ENCODE data around the gene TSPAN7.

The TSPAN7 gene

GRCh38 chrX:38595801-38596200 lies 34.5 kb downstream of the TSPAN7 start:
- no peak for DNase-seq

- DNase-seq: no peak
These were observed 35.6 kb downstream of the TSPAN7 start for GRCh38 chrX:38596939-38597338.

- no peak for DNase-seq
These were observed 38.7 kb downstream of the TSPAN7 start for GRCh38 chrX:38599796-38600755.

- DNase-seq: no peak
These were observed 40.5 kb downstream of the TSPAN7 start for GRCh38 chrX:38601866-38602265.

- DNase-seq: no peak
These were observed 45.5 kb downstream of the TSPAN7 start for GRCh38 chrX:38606821-38607220.

GRCh38 chrX:38607976-38608375 lies 46.6 kb downstream of the TSPAN7 start:
- no peak for DNase-seq

GRCh38 chrX:38610849-38611248 lies 49.5 kb downstream of the TSPAN7 start:
- no peak for DNase-seq

- no peak for DNase-seq
These were observed 50.9 kb downstream of the TSPAN7 start for GRCh38 chrX:38612281-38612680.

- DNase-seq: no peak
These were observed 53.1 kb downstream of the TSPAN7 start for GRCh38 chrX:38614485-38614884.

- no peak for DNase-seq
These were observed 55.6 kb downstream of the TSPAN7 start for GRCh38 chrX:38616904-38617303.

GRCh38 chrX:38618180-38618579 lies 56.8 kb downstream of the TSPAN7 start:
- no peak for DNase-seq

- no peak for DNase-seq
These were observed 59.3 kb downstream of the TSPAN7 start for GRCh38 chrX:38620623-38621022.

GRCh38 chrX:38626296-38626695 lies 65.0 kb downstream of the TSPAN7 start:
- no peak for DNase-seq

GRCh38 chrX:38627683-38628082 lies 66.3 kb downstream of the TSPAN7 start:
- peak; percentile 25 for DNase-seq

GRCh38 chrX:38628587-38628986 lies 67.2 kb downstream of the TSPAN7 start:
- no peak for DNase-seq

GRCh38 chrX:38632516-38632915 lies 71.2 kb downstream of the TSPAN7 start:
- no peak for DNase-seq

- no peak for DNase-seq
These were observed 73.3 kb downstream of the TSPAN7 start for GRCh38 chrX:38634665-38635064.

- DNase-seq: no peak
These were observed 75.8 kb downstream of the TSPAN7 start for GRCh38 chrX:38636949-38637819.

- DNase-seq: no peak
These were observed 77.7 kb downstream of the TSPAN7 start for GRCh38 chrX:38638952-38639529.

- DNase-seq: no peak
These were observed 78.4 kb downstream of the TSPAN7 start for GRCh38 chrX:38639730-38640129.

GRCh38 chrX:38641197-38641596 lies 79.9 kb downstream of the TSPAN7 start:
- DNase-seq: no peak

- no peak for DNase-seq
These were observed 82.6 kb downstream of the TSPAN7 start for GRCh38 chrX:38643903-38644302.

GRCh38 chrX:38646129-38646528 lies 84.8 kb downstream of the TSPAN7 start:
- no peak for DNase-seq

Data from CD4-positive, alpha-beta T cell treated with Interleukin-21 for 1 hour (primary cell).